CD1c-positive myeloid dendritic cell (primary cell): ENCODE measurements around the gene TSACC.
"Not testable (repeated sequence)": the region's sequence is repeated elsewhere in the genome, so short reads cannot be mapped to it uniquely, and the experiment has no call there.

Source experiments
- DNase-seq: peaks from one replicate; pipeline ENCODE4 v3.0.0-alpha.2; 2016; ENCODE audit errors: extremely low spot score

The TSACC gene

DNA sequence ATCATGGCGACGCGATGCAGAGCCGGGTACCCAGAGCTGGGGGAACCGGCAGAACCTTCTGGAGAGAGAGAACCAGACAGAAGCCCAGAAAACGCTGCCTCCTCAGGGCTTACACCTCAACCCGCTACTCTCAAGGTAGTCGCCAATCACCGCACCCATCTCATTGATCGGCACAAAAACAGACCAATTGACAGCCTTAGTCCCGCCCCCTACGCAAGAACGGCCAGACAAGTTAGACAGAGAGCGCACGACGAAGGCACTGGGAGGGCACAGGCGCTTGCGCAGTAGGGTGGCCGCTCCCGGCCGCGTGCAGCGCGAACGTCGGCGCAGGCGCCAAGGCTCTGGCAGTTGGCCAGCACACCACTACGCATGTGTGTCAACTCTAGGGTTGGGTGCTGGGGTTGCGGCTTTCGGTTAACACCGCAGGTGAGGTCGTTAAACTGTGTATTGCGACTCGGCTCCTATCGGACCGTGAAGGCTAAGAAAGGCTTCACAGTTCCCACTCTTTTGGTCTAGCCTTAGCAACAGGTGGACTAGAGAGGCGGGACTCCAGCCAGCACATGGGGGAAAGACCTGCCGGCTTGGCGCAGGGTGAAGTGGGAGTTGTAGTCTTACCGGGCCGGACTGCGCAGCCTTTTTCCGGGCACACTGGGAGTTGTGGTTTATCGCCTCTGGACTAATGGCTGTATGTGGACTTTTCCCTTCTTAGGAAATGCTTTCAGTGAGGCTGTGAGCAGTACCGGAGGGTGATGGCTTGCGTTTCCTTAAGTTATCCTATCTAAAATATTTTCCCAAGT lies at the start of gene TSACC, which contains the start of gene CCT3:
TSS of gene TSACC (plus strand) at position 347 of the 797 bp plus-strand sequence. CDS start 1,232 bp downstream, outside the sequence.
TSS of gene CCT3 (minus strand) at position 113 of the 797 bp plus-strand sequence. CDS start at position 5, 108 bp downstream.
- DNase-seq = peak; percentile 99

DNA sequence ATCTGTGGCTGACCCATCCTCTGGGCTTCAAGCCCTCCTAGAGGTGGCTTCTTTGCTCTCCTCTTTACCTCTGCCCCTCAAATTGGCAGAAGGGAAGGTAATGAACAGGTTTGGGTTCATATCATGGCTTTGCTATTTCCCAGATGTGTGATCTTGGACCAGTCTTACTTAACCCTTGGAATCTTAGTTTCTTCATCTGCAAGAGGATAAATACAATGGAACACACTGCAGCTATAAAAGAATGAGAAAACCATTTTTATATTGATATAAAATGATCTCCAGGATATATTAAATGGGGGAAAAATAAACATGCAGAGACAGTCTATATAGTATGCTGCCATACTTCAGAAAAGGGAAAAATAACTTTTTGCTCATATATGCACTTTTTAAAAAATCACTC lies 48.5 kb upstream of the TSACC start:
- no peak for DNase-seq

DNA sequence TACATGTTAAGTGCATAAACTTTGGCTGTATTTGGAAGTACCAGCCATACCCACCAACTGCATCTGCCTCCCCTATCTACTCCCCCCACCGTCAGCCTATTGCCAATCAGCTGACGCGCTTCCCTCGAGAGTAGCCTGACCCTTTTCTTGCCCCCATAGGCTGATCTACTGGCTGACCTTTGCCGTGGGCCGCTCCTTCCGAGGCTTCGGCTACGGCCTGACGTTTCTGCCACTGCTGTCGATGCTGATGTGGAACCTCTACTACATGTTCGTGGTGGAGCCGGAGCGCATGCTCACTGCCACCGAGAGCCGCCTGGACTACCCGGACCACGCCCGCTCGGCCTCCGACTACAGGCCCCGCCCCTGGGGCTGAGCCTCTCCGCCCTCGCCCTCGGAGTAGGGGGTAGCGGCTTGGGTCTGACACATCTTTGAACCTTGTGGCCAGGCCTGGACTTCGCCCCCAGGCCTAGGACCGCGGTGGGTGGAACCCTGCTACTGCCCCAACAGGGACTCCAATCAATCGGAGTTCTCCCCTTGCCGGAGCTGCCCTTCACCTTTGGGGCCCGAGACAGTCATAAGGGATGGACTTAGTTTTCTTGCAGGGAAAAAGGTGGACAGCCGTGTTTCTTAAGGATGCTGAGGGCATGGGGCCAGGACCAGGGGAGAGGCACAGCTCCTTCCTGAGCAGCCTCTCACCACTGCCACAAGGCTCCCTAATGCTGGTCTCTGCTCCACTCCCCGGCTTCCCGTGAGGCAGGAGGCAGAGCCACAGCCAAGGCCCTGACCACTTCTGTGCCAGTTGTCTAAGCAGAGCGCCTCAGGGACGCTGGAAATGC lies 46.9 kb upstream of the TSACC start:
- peak; percentile 67 for DNase-seq

DNA sequence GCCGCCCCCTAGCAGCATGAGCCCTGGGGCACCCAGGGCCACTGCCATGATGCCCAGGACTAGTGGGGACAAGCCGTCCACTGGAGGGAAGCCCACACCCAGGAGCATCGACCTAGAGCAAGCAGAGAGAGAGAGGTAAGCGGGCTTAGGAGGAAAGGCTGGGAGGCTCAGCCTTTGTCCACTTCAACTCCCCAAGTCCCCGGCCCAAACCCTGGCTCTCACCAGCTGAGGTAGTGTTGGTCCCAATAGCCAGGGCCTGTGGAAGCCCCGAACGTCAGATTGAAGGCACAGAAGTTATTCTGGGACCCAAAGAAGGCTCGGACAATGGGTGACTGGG lies 45.3 kb upstream of the TSACC start:
- no peak for DNase-seq

DNA sequence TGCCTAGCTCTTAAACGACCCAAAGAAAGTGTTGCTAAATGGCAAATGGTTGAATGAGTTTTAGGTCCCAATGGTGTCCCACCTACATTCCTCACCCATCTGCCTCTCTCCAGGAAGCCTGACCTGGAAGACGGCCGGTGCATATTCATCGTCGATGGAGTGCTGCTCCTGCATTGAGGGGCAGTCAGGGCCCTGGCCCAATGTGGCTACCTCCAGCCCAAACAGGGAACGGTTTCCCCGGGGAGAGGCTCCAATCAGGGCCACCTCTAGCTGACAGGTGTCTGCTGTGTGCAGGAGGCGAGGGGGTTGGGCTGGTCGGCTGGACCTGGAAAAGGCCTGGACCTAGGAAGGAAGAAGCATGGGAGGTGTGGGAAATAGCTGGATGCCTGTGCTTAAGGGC lies 44.4 kb upstream of the TSACC start:
- DNase-seq = no peak

DNA sequence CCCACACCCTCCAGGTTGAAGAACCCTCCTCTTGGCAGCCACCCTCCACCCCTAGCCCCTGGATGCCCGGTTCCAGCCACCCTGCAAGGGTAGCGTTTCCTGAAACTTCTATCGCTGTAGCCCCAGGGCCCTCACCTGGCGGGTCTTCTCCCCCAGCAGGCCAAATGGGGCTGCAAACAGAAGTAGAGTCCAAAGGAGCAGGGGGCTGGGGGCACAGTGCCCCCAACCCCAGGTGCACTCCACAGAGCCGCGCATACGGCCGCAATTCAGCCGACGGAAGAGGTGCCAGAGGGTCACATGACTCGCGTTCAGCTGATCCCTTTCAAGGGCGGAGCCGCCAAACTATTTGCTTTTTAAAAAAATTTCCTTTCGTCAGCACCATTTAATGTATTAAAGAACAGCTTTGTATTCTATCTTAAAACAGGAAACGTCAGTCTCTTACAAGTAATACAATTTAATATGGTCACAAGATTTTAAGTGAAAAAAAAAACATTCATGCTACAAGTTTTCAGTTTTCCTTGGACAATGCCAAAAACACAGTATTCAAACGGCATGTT lies 42.9 kb upstream of the TSACC start, which contains the start of gene GLMP:
TSS of gene GLMP (minus strand) at position 289 of the 557 bp plus-strand sequence. CDS start at position 255, 34 bp downstream.
- DNase-seq = peak; percentile 62

DNA sequence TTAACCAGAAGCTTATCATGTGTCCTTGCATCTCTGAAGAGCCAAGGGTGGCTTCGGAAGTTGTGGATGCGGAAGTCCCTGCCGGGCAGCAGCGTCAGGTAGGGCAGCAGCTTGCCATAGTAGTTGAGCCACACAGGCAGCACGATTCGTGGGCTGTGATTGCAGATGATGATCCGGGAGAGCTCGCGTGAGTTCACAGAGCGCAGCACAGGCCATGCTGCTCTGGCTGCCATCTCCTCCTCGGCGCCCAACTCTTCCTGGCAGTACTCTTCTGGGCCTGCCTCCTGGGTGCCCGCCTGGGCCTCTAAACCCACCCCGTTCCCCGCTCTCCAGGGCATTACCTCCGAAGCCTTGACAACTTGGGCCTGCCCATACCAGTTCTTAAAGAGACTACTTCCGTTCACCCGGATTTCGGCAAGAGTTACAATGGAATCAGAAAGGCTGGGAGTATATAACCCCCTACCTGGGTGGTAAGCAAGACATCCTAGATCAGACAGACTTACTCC lies 39.4 kb upstream of the TSACC start, which contains the start of gene VHLL:
TSS of gene VHLL (minus strand) at position 456 of the 506 bp plus-strand sequence. CDS start at position 338, 118 bp downstream.
- no peak for DNase-seq

DNA sequence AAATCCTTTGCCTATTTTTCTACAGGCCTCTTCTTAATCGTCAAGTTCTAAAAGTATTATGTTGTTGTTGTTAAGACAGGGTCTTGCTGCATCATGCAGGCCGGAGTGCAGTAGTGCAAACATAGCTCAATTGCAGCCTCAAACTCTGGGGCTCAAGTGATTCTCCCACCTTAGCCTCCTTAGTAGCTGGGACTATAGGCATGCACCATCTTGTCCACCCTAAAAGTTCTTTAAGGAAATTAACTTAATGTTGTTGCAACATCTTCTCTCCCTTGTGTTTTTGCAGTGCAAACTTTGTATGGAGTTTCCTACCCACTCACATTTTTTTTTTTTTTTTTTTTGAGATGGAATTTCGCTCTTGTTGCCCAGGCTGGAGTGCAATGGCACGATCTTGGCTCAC lies 35.1 kb upstream of the TSACC start:
- DNase-seq = no peak

DNA sequence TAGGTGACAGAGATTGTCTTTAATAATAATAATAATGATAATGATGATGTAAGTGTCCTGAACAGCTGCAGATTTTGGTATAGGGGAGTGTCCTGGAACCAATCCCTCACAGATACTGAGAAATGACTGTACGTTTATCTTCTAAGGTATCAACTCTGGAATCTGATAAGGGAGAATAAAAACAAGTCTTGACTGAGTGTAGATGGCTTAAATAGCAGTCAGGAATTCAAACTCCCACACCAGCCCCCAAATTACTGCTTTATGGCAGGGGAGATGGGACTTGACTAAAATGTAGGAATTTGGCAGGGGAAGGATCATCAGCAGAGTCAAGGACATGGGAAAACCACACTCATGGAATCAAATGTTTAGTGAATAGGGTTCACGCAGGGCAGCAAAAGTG lies 33.1 kb upstream of the TSACC start:
- DNase-seq = no peak

DNA sequence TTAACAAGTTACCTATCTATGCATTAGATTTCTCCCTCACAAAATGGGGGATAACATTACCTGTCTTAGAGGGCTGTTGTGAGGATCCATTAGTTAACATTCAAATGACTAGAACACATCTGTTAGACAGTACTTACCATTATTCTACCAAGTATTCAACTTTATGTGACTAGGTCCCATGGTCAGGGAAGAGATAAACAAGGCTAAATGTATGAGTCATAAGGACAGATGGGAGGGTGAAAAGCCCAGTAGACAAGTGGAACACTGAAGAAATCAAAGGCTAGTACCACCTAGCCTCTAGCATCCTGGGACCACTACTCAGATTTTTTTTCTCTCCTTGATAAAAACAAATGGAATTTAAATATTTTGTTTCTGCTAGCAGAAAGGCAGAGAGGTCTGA lies 30.2 kb upstream of the TSACC start:
- no peak for DNase-seq

DNA sequence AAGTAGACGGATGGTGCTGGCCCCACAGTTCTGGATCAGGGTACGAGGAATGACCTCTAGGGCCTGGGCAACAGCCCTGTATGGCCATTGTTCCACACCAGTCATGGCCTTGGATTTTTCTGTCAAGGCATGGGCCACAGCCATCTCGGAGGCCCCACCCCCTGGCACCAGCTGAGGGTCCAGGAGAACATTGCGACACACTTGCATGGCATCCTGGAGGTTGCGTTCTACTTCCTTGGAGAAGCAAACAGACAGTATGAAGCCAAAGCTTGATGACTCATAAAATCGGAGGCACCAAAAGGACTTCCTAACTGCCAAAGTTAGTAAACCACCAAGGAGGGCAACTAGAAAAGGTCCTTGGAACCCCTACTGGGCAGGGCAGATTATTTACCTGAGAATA lies 27.4 kb upstream of the TSACC start:
- DNase-seq = no peak

DNA sequence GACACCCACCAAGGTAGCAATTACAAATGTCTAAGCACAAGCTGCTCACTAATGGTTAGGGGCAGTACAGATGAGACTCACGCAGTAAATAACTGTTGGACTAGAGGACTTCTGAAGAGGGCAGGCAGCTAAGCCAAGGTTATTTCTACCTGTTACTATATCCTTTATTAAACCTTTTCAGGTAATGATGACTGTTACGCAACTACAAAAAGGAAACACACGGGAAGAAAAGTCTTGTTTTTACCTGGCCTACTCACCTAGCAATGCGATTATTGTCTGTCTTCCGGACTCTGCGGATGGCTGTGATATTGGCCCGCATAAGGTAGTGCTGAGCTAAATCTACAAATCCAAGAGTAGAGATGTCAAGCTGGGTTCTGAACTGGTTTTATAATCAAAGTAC lies 21.4 kb upstream of the TSACC start:
- no peak for DNase-seq

DNA sequence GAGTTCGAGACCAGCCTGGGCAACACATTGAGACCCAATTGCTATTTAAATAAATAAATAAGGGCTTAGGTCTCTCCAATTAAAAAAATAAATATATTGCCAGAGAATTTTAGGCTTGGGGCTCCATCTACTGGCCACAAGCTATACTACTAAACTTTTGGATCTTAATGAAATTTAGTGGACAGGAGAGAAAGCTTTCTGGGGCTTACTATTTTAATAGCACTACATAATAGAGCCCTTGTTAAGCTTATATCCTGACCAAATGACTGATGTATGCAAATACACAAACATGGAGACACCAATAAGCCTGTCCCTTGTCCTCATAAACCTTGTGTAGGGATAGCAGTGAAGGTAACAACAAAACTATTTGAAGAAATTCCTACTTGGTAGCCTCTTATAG lies 18.7 kb upstream of the TSACC start:
- peak; percentile 51 for DNase-seq

DNA sequence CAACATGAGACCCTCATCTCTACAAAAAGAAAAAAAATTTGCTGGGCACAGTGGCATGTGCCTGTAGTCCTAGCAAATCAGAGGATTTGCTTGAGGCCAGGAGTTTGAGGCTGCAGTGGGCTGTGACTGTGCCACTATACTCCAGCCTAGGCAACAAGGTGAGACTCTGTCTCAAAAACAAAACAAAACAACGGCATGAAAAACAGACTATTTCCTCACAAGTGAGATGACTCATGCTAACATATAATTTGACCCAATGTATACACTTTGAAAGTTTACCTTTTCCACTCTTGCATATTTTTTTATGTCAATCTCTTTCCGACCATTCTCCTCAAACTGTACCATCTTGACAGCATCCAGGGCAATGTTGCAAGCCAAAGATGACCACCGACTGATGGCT lies 17.8 kb upstream of the TSACC start:
- no peak for DNase-seq

DNA sequence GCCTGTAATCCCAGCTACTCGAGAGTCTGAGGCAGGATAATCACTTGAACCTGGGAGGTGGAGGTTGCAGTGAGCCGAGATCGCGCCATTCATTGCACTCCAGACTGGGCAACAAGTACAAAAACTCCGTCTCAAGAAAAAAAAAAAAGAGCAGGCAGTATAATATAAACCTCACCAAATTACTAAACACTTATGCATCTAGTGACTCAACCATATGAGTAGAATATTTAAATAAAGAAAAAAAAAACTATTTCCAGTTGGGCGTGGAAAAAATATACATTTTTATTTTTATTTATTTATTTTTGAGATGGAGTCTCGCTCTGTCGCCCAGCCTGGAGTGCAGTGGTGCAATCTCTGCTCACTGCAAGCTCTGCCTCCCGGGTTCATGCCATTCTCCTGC lies 15.1 kb upstream of the TSACC start:
- not testable (repeated sequence) for DNase-seq

DNA sequence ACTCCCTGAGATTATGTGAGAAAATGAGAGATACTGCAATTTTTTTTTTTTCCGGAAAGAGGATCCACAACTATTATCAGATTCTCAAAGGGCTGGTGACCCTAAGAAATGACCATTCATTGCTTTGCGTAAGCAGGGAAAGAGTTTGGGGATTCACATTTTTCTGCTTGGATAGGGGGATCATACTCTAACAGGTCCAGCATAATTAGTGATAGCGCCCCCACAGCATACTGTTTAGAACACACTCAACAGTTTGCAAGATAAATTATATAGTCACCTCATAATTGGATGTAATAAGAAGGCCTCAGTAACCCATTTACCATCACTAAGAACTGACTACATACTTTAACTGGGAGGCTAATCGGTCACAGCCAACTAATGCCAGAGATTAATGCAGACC lies 2.1 kb upstream of the TSACC start:
- DNase-seq = no peak

DNA sequence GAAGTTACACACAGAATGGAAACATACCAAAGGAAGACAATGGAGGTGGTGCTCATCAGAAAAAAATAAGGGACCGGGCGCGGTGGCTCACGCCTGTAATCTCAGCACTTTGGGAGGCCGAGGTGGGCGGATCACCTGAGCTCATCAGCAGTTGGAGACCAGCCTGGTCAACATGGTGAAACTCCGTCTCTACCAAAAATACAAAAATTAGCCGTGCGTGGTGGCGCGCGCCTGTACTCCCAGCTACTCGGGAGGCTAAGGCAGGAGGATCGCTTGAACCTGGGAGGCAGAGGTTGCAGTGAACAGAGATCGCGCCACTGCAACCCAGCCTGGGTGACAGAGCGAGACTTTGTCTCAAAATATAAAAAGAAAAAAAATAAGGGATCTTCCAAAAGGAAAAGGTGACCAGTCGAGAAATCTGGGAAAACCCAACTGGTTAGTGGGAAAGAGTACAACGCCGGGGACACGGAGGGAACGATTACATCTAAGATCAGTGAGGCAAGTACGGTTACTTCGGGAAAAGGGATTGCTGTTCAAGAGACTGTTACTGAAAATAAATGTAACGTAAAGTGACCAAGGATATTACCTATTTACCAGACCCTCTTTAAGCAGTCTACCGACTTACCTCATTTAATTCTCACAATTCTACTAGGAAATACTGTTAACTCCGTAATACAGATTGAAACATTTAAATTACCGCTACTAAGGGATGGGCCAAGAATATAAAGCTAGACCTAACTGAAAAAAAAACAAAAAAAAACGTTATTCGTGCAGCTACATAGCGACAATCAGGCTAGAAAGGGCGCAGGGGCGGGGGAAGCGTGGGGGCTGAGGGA lies 1.1 kb upstream of the TSACC start:
- DNase-seq = no peak

DNA sequence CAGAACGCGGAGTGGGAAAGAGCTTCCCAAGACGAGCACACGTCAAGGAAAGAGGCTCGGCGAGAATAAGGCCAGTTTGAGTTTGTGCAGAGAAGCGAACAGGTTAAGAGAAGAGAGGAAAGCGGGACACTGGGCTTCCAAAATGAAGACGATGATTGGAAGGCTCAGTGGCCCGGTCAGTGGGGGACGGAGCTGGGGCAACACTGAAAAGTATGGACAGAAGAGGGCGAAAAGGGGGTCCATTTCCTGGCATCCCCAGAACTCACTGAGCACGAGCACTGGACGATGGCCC lies 492 bp upstream of the TSACC start:
- DNase-seq = no peak

DNA sequence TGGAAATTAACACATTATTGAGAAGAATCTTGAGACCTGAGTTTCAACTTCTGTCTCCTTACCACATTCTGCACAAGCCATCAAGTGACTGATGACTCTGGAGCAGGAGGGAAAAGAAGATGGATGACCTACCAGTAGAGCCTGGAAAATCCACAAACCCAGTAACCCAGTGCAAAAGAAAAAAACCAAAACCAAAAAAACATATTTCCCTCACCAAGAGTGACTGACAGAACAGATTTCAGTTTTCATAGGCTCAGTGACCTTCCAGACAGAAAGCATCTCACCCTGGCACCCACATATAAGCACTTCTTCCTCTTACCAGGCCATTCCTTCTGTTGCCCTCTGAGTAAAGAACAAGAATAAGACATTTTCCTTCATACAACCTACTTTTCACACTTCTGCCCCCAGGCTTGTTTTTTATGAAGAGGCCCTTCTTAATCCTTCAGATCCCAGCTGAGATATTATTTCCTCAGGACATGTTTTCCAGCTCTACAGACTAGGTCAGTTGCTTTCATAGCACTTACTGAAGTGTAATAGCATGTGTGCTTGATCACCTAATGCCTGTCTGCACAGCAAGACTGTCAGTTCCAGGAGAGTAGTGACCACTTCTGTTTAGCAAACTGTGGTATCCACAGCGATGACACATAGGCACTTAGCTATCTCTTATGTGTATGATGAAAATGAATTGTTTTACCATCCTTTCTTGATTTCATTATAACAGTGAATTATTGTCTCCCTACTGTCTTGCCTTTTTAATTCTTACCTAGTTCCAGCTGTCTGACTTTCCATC lies 4.0 kb downstream of the TSACC start:
- no peak for DNase-seq

DNA sequence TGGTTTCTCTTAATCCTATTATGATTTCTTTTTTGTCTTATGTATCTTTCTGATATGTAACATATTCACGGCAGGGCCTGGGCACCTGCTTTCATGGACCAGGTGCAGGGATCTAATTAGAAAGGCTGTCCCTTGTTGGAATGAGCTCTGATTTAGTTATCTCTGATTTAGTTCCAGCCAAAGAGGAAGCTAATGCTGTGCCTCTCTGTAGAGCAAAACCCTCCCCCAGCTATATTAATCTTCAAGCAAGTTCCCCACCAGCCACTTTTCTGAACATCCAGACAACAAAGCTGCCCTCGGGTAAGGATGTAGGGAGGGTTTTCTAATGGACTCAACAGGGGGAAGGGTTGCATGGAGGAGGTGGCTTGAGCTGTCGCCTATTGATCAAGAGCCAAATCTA lies 6.1 kb downstream of the TSACC start:
- no peak for DNase-seq

DNA sequence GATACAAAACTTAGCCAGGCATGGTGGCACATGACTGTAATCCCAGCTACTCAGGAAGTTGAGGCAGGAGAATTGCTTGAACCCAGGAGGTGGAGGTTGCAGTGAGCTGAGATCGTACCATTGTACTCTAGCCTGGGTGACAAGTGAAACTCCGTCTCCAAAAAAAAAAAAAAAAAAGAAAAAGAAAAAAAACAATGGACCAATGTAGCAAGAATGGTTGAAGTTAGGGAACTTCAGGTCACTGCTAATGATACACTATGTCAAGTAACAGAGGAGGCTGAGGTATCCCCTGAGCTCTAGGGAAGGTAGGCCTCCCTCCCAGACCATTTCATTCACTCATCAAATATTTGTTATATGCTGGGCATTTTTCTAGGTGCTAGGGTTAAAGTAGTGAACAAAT lies 7.7 kb downstream of the TSACC start:
- DNase-seq = not testable (repeated sequence)
